Measurements from ENCODE around the gene KRTAP2-3.
"Not testable (repeated sequence)": the region's sequence is repeated elsewhere in the genome, so short reads cannot be mapped to it uniquely, and the experiment has no call there.

Gene KRTAP2-3

DNA sequence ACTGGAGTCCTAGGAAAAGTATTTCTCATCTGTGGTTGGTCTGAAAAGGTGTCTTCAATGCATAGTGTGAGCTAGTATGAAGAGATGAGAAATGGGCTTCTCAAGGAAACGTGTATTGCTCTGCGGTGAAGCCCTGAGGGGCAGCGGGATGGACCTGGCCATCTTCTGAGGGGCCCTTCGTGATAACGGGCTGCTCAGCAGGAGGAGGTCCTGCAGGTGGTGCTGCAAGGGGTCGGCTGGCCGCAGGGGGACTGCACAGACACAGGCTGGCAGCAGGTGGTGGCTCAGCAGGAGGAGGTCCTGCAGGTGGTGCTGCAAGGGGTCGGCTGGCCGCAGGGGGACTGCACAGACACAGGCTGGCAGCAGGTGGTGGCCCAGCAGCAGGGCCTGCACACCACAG lies 5.4 kb downstream of the KRTAP2-3 start:
- not testable (repeated sequence) for H3K27ac Mint-ChIP-seq, H3K4me3 Mint-ChIP-seq, H3K4me1 Mint-ChIP-seq, H3K9me3 Mint-ChIP-seq, H3K36me3 Mint-ChIP-seq
- peaks cover 17% of the 10 kb centered on the region for H3K27me3 Mint-ChIP-seq

DNA sequence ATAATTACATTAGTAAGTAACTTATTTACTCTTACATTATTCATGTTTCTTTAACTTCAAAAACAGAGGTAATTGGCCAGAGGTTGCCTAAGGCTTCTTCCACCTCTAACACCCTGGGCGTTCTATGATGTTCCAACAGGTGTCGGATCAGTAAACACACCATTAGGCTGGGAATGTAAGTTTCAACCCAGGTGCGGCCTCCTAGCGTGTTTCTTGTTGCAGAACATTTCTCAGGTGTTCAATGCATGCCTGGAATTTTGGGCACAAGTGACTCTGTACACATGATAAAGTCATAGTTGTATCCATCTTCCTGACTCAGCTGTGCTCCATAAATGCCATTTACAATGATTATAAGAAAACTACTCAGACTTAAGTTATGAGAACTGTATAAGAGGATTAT lies 5.9 kb downstream of the KRTAP2-3 start:
- Mint-ChIP-seq H3K9me3 (no peaks in the 10 kb centered on the region), H3K36me3 (no peaks in the 10 kb centered on the region), H3K4me1 (no peaks in the 10 kb centered on the region)

DNA sequence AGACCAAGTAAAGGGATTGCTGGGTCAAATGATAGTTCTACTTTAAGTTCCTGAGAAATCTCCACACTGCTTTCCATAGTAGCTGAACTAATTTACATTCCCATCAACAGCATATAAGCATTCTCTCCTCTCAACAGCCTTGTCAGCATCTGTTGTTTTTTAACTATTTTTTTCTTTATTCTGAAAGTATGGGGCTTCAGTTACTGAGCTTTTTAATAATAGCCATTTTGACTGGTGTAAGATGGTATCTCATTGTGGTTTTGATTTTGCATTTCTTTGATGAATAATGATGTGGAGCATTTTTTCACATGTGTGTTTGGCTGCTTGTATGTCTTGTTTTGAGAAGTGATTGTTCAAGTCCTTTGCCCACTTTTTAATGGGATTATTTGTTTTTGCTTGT lies 7.3 kb downstream of the KRTAP2-3 start:
- H3K4me1 Mint-ChIP-seq, result no peaks in the 10 kb centered on the region
- no peak overlapping the region for H3K27ac Mint-ChIP-seq
- H3K36me3 Mint-ChIP-seq, result no peaks in the 10 kb centered on the region
- H3K9me3 Mint-ChIP-seq, result no peaks in the 10 kb centered on the region
- H3K4me3 Mint-ChIP-seq, result no peak overlapping the region
- H3K27me3 Mint-ChIP-seq, result peaks cover 8% of the 10 kb centered on the region

More for the DNA sequence above, 5.9 kb downstream of the KRTAP2-3 start:
- Mint-ChIP-seq H3K27ac (no peak overlapping the region), H3K4me3 (no peak overlapping the region), H3K27me3 (peaks cover 13% of the 10 kb centered on the region)

DNA sequence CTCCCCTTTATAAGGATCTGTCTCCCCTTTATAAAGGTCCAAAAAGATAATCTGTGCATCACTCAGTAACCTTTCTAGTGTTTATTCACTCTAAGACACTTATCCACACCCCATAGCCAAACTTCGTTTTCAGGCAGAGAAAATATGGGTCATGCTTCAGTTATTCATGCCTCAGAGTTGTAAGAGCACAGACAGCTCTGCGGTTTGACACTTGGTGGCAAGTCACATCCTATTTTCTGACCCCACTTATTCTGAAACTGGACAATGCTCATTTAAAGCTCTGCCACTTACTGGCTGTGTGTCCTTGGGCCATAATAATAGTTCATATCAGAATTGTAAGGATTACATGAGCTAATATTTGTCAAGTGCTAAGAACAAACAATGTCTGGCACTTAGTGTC lies 10.8 kb downstream of the KRTAP2-3 start:
- H3K27ac Mint-ChIP-seq, result no peak overlapping the region
- H3K4me3 Mint-ChIP-seq, result no peak overlapping the region
- H3K4me1 Mint-ChIP-seq, result no peaks in the 10 kb centered on the region
- no peaks in the 10 kb centered on the region for H3K36me3 Mint-ChIP-seq
- H3K9me3 Mint-ChIP-seq, result no peaks in the 10 kb centered on the region
- H3K27me3 Mint-ChIP-seq, result peaks cover 4% of the 10 kb centered on the region

DNA sequence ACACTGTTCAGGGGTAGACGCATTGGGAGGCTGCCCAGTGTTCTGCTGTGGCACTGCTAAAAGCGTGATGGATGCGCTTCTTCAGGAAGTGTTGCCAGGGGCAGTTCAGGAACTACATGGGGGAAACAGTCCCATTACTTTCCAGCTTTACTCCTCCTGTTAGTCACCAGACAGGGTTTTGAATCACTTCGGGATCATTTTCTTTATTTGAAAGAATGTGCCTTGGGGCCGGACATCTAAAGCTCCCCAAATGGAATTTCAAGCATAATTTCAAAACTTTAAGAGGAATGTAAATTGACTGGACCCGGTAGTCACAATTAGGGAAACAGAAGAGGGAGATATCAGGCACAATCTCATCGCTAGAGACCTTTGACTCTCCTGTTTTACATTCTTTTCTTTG lies 11.5 kb downstream of the KRTAP2-3 start:
- Mint-ChIP-seq H3K36me3 (no peaks in the 10 kb centered on the region), H3K9me3 (peaks cover 3% of the 10 kb centered on the region), H3K27ac (no peak overlapping the region), H3K4me1 (peaks cover 3% of the 10 kb centered on the region), H3K27me3 (peaks cover 4% of the 10 kb centered on the region), H3K4me3 (no peak overlapping the region)

DNA sequence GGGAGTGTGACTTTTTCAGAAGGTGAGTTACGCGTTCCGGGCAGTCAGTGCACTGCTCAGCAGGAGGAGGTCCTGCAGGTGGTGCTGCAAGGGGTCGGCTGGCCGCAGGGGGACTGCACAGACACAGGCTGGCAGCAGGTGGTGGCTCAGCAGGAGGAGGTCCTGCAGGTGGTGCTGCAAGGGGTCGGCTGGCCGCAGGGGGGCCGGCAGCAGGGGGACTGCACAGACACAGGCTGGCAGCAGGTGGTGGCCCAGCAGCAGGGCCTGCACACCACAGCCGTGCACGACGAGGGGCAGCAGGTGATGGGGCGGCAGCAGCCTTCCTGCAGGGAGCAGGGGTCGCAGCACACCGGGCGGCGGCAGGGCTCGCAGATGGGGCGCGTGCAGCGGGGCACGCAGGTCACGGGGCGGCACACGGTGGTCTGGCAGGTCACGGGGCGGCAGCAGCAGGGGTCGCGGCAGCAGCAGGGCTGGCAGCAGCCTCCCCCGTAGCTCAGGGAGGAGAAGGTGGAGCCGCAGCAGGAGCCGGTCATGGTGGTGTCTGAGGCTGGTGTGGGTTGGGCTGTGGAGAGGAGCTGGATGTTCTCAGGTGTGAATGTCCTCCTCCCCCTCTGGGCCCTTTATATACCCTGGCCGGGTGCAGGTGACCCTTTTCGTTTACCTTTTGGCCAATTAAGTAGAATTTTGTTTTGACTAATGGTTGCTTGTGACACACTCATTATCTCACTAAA lies 13.0 kb downstream of the KRTAP2-3 start, which contains the start of gene KRTAP2-1:
KRTAP2-1 (minus strand) TSS at position 582 of the 731 bp plus-strand sequence; CDS start at position 533, 49 bp downstream.
- not testable (repeated sequence) for H3K4me3 Mint-ChIP-seq, H3K27ac Mint-ChIP-seq, H3K9me3 Mint-ChIP-seq

DNA sequence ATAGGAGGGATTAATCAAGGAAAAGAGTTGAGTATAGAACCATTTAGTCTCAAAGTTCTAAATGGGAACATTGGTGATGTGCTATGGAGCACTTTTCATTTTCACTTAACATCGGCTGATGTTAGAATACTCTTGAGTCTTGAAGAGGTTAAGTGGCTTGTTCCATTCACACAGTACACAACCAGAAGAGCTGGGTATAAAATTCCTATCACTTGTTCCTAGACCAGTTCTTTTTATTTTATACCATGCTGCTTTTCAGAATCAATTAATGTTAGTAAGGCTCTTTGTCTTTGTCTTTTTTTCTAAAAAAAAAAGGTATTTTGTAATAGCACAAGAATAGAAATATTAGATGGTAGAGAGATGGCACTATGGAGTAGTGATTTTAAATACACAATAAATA lies 17.0 kb downstream of the KRTAP2-3 start:
- Mint-ChIP-seq H3K4me1 (peaks cover 3% of the 10 kb centered on the region), H3K27me3 (peaks cover 4% of the 10 kb centered on the region)

More for the DNA sequence above, 13.0 kb downstream of the KRTAP2-3 start, which contains the start of gene KRTAP2-1:
- H3K27me3 Mint-ChIP-seq, H3K4me1 Mint-ChIP-seq, H3K36me3 Mint-ChIP-seq: not testable (repeated sequence)

DNA sequence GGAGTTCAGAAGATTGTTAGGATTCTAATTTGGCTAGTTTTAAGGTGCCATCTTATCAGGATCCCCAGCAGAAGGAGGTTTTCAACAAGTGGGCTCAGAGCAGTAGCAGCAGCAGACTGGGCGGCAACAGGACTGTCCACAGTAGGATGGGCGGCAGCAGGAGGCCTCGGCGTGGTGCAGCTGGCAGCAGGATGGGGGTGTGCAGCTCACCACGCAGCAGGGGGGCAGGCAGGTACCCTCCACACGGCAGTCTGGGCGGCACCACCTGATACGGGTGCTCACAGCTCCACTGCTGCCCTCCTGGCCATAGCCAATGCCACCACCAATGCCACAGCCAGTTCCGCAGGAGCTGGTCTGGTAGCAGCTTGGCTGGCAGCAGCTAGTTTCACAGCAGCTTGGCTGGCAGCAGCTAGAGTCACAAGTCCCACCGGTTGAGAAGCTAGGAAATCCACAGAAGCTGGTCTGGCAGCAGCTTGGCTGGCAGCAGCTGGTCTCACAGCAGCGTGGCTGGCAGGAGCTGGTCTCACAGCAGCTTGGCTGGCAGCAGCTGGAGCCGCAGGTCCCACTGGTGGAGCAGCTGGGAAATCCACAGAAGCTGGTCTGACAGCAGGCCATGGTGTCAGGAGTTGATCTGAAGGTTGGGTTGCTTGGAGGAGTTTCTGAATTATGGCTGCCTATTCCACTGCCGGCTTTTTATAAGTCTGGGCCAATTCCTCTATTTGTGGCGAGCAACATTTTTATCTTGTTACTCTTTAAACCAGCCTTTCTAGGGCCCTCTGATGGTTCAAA lies 18.9 kb downstream of the KRTAP2-3 start, which contains the start of gene KRTAP1-1:
KRTAP1-1 (minus strand) TSS at position 668 of the 789 bp plus-strand sequence; CDS start at position 615, 53 bp downstream.
- H3K4me1 Mint-ChIP-seq, H3K27me3 Mint-ChIP-seq, H3K4me3 Mint-ChIP-seq, H3K9me3 Mint-ChIP-seq, H3K36me3 Mint-ChIP-seq, H3K27ac Mint-ChIP-seq: not testable (repeated sequence)

More for the DNA sequence above, 17.0 kb downstream of the KRTAP2-3 start:
- H3K4me3 Mint-ChIP-seq, result no peak overlapping the region
- peaks cover 6% of the 10 kb centered on the region for H3K9me3 Mint-ChIP-seq
- no peak overlapping the region for H3K27ac Mint-ChIP-seq
- peaks cover 1% of the 10 kb centered on the region for H3K36me3 Mint-ChIP-seq

DNA sequence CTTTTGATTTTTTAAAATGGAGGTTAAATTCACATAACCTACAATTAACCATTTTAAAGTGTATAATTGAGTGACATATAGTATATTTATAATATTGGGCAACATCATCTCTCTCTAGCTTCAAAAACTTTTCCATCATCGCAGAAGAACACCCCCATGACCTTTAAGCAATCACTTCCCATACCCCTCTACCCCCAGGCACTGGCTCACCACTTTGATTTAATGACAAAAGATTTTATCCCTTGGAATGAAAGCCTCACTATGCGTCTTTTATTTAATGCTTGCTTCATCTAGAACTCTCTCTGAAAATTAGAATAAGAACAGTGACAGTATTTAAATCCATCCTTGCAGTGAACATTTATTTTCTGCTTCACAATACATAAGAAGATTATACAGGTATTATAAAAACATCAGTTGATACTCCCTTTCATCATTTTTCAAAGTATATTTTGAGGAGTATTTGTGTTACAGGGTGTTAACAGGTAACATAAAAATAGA lies 22.0 kb downstream of the KRTAP2-3 start:
- no peaks in the 10 kb centered on the region for H3K27me3 Mint-ChIP-seq
- H3K9me3 Mint-ChIP-seq, result no peaks in the 10 kb centered on the region
- H3K27ac Mint-ChIP-seq, result no peak overlapping the region
- no peak overlapping the region for H3K4me3 Mint-ChIP-seq
- H3K4me1 Mint-ChIP-seq, result no peaks in the 10 kb centered on the region
- H3K36me3 Mint-ChIP-seq, result peaks cover 1% of the 10 kb centered on the region

DNA sequence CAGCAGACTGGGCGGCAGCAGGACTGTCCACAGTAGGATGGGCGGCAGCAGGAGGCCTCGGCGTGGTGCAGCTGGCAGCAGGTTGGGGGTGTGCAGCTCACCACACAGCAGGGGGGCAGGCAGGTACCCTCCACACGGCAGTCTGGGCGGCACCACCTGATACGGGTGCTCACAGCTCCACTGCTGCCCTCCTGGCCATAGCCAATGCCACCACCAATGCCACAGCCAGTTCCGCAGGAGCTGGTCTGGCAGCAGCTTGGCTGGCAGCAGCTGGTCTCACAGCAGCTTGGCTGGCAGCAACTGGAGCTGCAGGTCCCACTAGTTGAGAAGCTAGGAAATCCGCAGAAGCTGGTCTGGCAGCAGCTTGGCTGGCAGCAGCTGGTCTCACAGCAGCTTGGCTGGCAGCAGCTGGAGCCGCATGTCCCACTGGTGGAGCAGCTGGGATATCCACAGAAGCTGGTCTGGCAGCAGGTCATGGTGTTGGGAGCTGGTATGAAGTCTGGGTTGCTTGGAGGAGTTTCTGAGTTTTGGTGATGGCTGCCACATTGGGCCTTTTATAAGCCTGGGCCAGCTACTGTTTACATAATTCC lies 25.5 kb downstream of the KRTAP2-3 start, which contains the start of gene KRTAP1-3:
KRTAP1-3 (minus strand) TSS at position 529 of the 590 bp plus-strand sequence; CDS start at position 476, 53 bp downstream.
- H3K9me3 Mint-ChIP-seq, H3K27me3 Mint-ChIP-seq, H3K36me3 Mint-ChIP-seq, H3K27ac Mint-ChIP-seq, H3K4me3 Mint-ChIP-seq, H3K4me1 Mint-ChIP-seq: not testable (repeated sequence)

DNA sequence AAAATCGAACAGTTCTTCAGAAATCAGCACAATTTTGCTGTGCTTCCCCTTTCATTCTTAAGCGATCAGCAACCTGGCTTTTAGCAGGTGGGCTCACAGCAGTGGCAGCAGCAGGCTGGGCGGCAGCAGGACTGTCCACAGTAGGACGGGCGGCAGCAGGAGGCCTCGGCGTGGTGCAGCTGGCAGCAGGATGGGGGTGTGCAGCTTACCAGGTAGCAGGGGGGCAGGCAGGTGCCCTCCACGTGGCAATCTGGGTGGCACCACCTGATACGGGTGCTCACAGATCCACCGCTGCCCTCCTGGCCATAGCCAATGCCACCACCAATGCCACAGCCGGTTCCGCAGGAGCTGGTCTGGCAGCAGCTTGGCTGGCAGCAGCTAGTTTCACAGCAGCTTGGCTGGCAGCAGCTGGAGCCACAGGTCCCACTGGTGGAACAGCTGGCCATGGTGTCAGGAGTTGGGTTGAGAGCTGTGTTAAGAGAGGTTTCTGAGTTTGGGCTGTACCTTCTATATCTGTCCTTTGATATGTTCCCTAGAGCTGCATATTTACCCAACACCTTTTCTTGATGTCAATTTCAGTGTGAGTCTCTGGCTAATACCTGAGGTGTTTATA lies 30.2 kb downstream of the KRTAP2-3 start, which contains the start of gene KRTAP1-4:
KRTAP1-4 (minus strand) TSS at position 563 of the 613 bp plus-strand sequence; CDS start at position 446, 117 bp downstream.
- H3K9me3 Mint-ChIP-seq, result no peaks in the 10 kb centered on the region
- H3K4me3 Mint-ChIP-seq, result no peak within 1 kb of the TSS
- peaks cover 15% of the 10 kb centered on the region for H3K27me3 Mint-ChIP-seq
- no peaks in the 10 kb centered on the region for H3K4me1 Mint-ChIP-seq
- no peaks in the 10 kb centered on the region for H3K36me3 Mint-ChIP-seq
- H3K27ac Mint-ChIP-seq, result no peak within 1 kb of the TSS

DNA sequence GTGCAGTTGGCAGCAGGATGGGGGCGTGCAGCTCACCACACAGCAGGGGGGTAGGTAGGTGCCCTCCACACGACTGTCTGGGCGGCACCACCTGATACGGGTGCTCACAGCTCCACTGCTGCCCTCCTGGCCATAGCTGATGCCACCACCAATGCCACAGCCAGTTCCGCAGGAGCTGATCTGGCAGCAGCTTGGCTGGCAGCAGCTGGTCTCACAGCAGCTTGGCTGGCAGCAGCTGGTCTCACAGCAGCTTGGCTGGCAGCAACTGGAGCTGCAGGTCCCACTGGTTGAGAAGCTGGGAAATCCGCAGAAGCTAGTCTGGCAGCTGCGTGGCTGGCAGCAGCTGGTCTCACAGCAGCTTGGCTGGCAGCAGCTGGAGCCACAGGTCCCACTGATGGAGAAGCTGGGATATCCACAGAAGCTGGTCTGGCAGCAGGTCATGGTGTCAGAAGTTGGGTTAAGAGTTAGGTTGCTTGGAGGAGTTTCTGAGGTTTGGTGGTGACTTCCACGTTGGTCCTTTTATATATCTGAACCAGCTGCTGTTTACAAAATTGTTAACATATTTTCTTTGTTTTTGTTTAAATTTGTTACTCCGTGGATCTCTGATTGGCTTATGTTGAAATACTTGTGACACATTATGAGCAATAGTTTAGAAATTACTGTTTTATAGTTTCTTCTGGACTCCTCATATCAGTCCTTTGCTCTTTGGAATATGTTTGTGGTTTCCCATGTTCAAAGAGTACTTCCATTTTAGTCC lies 33.0 kb downstream of the KRTAP2-3 start, which contains the start of gene KRTAP1-5:
KRTAP1-5 (minus strand) TSS at position 494 of the 757 bp plus-strand sequence; CDS start at position 441, 53 bp downstream.
- H3K4me3 Mint-ChIP-seq, result no peak within 1 kb of the TSS
- H3K9me3 Mint-ChIP-seq, result no peaks in the 10 kb centered on the region
- no peak within 1 kb of the TSS for H3K27ac Mint-ChIP-seq
- no peaks in the 10 kb centered on the region for H3K36me3 Mint-ChIP-seq
- H3K27me3 Mint-ChIP-seq, result peaks cover 12% of the 10 kb centered on the region
- H3K4me1 Mint-ChIP-seq, result no peaks in the 10 kb centered on the region

DNA sequence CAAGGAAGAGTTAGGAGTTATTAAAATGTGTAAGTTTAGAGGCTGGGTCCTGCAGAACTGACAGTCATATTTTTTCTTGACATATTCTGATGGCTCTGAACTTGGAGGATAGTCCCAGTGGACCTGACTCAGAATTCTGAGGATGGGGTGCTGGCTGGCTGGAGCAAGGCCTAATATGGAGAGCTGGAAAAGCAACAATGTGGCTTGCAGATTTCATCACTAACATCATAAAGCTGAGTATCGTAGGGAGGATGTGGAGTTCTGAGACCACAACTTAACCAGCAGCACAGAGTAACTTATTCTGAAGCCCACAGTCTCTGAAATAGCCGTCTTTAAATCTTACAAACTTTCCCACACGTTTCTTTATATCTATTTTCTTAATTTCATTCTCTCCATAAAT lies 35.2 kb downstream of the KRTAP2-3 start:
- Mint-ChIP-seq H3K27me3 (peaks cover 8% of the 10 kb centered on the region), H3K4me3 (no peak overlapping the region), H3K9me3 (no peaks in the 10 kb centered on the region), H3K36me3 (no peaks in the 10 kb centered on the region), H3K27ac (no peak overlapping the region), H3K4me1 (no peaks in the 10 kb centered on the region)

DNA sequence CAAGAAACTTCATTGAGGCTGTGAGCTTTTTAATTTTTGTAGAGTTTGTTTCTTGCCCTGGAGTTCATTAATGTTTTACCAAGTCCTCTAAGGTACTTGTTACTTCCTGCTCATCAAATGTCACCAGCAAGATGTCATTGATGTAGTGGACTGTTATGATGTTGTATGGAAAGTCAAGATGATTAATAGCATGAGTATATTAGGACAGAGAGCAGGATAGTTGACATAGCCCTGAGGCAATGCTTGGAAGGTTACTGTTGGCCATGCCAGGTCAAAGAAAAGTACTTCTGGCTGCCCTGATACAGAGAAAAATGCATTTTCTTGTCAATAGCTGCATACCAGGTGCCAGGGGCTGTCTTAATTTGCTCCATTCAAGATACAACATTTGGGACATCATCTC lies 39.6 kb downstream of the KRTAP2-3 start:
- H3K9me3 Mint-ChIP-seq, result no peaks in the 10 kb centered on the region
- H3K36me3 Mint-ChIP-seq, result no peaks in the 10 kb centered on the region
- H3K4me1 Mint-ChIP-seq, result no peaks in the 10 kb centered on the region
- no peak overlapping the region for H3K4me3 Mint-ChIP-seq
- peaks cover 1% of the 10 kb centered on the region for H3K27me3 Mint-ChIP-seq
- H3K27ac Mint-ChIP-seq, result no peak overlapping the region

All from activated naive CD4-positive, alpha-beta T cell treated with anti-CD3 and anti-CD28 coated beads, Interleukin-2, amount 50 U/mL, for 24 hours (primary cell).